Liver (tissue), 9 donors: ENCODE data around the gene PRCC. TPM values are rescaled to one million over a fixed set of nuclear protein-coding genes. Genes with fewer than 3 reads are reported as not detected.

ENCODE experiments used
- DNase-seq: peaks from one replicate; pipeline ENCODE4 v3.0.0-alpha.2; 2017; ENCODE audit warnings: low spot score
- H3K27ac ChIP-seq, 2 donors: one replicate each; pipeline ENCODE4 v1.7.0; 2013; ENCODE audit warnings: inconsistent platforms in 2 of 2, low read length in 2 of 2, control low read depth in 1 of 2, low read depth in 1 of 2, mild to moderate bottlenecking in 1 of 2
- H3K27me3 ChIP-seq, 4 donors: one replicate each; pipeline versions ENCODE4 v1.6.1 to v1.7.0; 2013; ENCODE audit warnings: low read length in 3 of 4, inconsistent platforms in 1 of 4, mild to moderate bottlenecking in 1 of 4, moderate library complexity in 1 of 4; ENCODE audit not compliant: control insufficient read depth in 4 of 4, insufficient read depth in 4 of 4
- H3K36me3 ChIP-seq, 4 donors: one replicate each; pipeline versions ENCODE4 v1.6.1 to v1.7.0; 2013; ENCODE audit warnings: low read length in 3 of 4, mild to moderate bottlenecking in 3 of 4, low read depth in 1 of 4, moderate library complexity in 1 of 4; ENCODE audit not compliant: control insufficient read depth in 4 of 4, insufficient read depth in 3 of 4
- H3K4me1 ChIP-seq, 4 donors: one replicate each; pipeline versions ENCODE4 v1.6.1 to v1.7.0; 2013; ENCODE audit warnings: low read length in 3 of 4, mild to moderate bottlenecking in 3 of 4, moderate library complexity in 1 of 4; ENCODE audit not compliant: control insufficient read depth in 4 of 4, insufficient read depth in 4 of 4
- H3K4me3 ChIP-seq, 3 donors: one replicate each; pipeline versions ENCODE4 v1.6.1 to v1.7.0; 2013; ENCODE audit warnings: low read length in 3 of 3, control low read depth in 1 of 3, low read depth in 1 of 3, mild to moderate bottlenecking in 1 of 3
- H3K9ac ChIP-seq, 2 donors: one replicate each; pipeline ENCODE4 v1.7.0; 2013; ENCODE audit warnings: low read length in 2 of 2, mild to moderate bottlenecking in 2 of 2, moderate library complexity in 2 of 2, control low read depth in 1 of 2, low read depth in 1 of 2
- H3K9me3 ChIP-seq, 4 donors: one replicate each; pipeline versions ENCODE4 v1.6.1 to v1.7.0; 2013; ENCODE audit warnings: low read length in 3 of 4; ENCODE audit not compliant: control insufficient read depth in 4 of 4
- EGR1 ChIP-seq, 2 donors: IDR thresholded peaks; 2 replicates each; pipeline ENCODE4 v1.6.1; 2016 to 2018; ENCODE audit warnings: antibody characterized with exemption in 2 of 2, low read depth in 2 of 2
- FOXA1 ChIP-seq: IDR thresholded peaks from 2 replicates; pipeline ENCODE4 v1.6.1; 2016; ENCODE audit warnings: antibody characterized with exemption
- FOXA2 ChIP-seq: IDR thresholded peaks from 2 replicates; pipeline ENCODE4 v1.6.1; 2016; ENCODE audit warnings: antibody characterized with exemption
- GABPA ChIP-seq, 2 donors: IDR thresholded peaks in 1 of 2; conservative IDR thresholded peaks in 1 of 2; 2 replicates each; pipeline ENCODE4 v1.6.1; 2016; ENCODE audit warnings: antibody characterized with exemption in 2 of 2, mild to moderate bottlenecking in 1 of 2, moderate library complexity in 1 of 2
- HNF4A ChIP-seq, 2 donors: conservative IDR thresholded peaks; 2 replicates each; pipeline ENCODE4 v1.6.1; 2016; ENCODE audit warnings: antibody characterized with exemption in 2 of 2, mild to moderate bottlenecking in 2 of 2
- HNF4G ChIP-seq: IDR thresholded peaks from 2 replicates; pipeline ENCODE4 v1.6.1; 2016; ENCODE audit warnings: antibody characterized with exemption
- JUND ChIP-seq, 2 donors: IDR thresholded peaks; 2 replicates each; pipeline ENCODE4 v1.6.1; 2016; ENCODE audit warnings: antibody characterized with exemption in 2 of 2
- NR2F2 ChIP-seq: IDR thresholded peaks from 2 replicates; pipeline ENCODE4 v1.6.1; 2016; ENCODE audit warnings: antibody characterized with exemption
- RAD21 ChIP-seq, 2 donors: IDR thresholded peaks; 2 replicates each; pipeline ENCODE4 v1.6.1; 2016; ENCODE audit warnings: antibody characterized with exemption in 2 of 2, mild to moderate bottlenecking in 2 of 2
- RXRA ChIP-seq, 2 donors: IDR thresholded peaks; 2 replicates each; pipeline ENCODE4 v1.6.1; 2017 to 2018; ENCODE audit warnings: antibody characterized with exemption in 2 of 2, mild to moderate bottlenecking in 1 of 2
- SP1 ChIP-seq: IDR thresholded peaks from 2 replicates; pipeline ENCODE4 v1.6.1; 2018; ENCODE audit warnings: antibody characterized with exemption, mild to moderate bottlenecking
- TAF1 ChIP-seq: conservative IDR thresholded peaks from 2 replicates; pipeline ENCODE4 v1.6.1; 2016; ENCODE audit warnings: antibody characterized with exemption, mild to moderate bottlenecking
- YY1 ChIP-seq: IDR thresholded peaks from 2 replicates; pipeline ENCODE4 v1.6.1; 2016; ENCODE audit warnings: antibody characterized with exemption, mild to moderate bottlenecking
- WGBS: extraction: QIAGEN DNeasy Blood & Tissue Kit; methylation state at CpG from one replicate; pipeline ENCODE4 v1.1.7; 2013; 5-methylcytosine and 5-hydroxymethylcytosine counted together
- polyA plus RNA-seq, 2 donors: library from polyadenylated mRNA; stranded (reverse) in 1 of 2; unstranded in 1 of 2; fragments of 200-250 nt in 1 of 2; fragments of >200 nt in 1 of 2; fragmentation: Nextera tagmentation in 1 of 2; extraction: Ambion mirVana in 1 of 2; gene quantifications; one replicate each; pipeline versions ENCODE4 v1.2.1 to v1.2.3, GENCODE V29; 2013 to 2015
- total RNA-seq, 2 donors: library from RNA; depleted of rRNA; stranded (reverse); fragments of >200 nt; gene quantifications; one replicate each; pipeline ENCODE4 v1.2.3, GENCODE V29; 2014
- TF ChIP-seq, protein P1 (sequence below): IDR thresholded peaks from 2 replicates; pipeline ENCODE4 v1.6.1; 2016; ENCODE audit warnings: antibody characterized with exemption
- TF ChIP-seq, protein P2 (sequence below): fragments of 150-350 bp; IDR thresholded peaks from 2 replicates; pipeline ENCODE4 v1.5.1; 2017; ENCODE audit warnings: improper control_type of control experiment, low read depth, low read length; ENCODE audit not compliant: missing input control
- TF ChIP-seq, protein P3 (sequence below): IDR thresholded peaks from 2 replicates; pipeline ENCODE4 v1.6.1; 2016; ENCODE audit warnings: antibody characterized with exemption, mild to moderate bottlenecking
- TF ChIP-seq, protein P4 (sequence below): IDR thresholded peaks from 2 replicates; pipeline ENCODE4 v1.6.1; 2016; ENCODE audit warnings: antibody characterized with exemption
- TF ChIP-seq, protein P5 (sequence below): IDR thresholded peaks from 2 replicates; pipeline ENCODE4 v1.6.1; 2016; ENCODE audit warnings: antibody characterized with exemption
- donor health status: healthy.
- donor health status: healthy.
- donor health status: healthy.
- donor health status: healthy.
- donor health status: healthy.

PRCC gene
- total and polyA plus RNA-seq, 4 donors, result 8.8 to 19.3 (median 14.3) TPM

DNA sequence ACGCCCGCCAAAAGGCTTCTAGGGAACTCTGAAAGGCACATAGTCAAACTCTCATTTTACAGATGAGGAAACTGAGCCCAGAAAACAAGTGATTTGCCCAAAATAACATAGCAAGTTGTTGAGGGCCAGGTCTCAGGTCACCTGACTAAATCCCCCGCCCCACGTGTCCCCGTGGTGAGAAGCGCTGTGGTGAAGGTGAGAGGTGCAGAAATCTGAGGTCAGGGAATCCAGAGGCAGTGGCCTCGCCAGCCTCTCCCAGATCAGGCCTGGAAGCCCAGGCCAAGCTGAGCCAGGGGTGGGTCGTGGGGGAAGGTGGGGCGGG is 21.0 kb upstream of the PRCC start:
- DNase-seq, result no peak
- H3K4me3 ChIP-seq, result peak overlapping the region; percentile 20 to 92 (median 36)
- peaks cover 6 to 53% (median 47%) of the 10 kb centered on the region in 4 donors for H3K4me1 ChIP-seq
- H3K27me3 ChIP-seq, result no peaks in the 10 kb centered on the region
- peak overlapping the region in 1 of 2 donors; percentile 22 for H3K9ac ChIP-seq
- H3K27ac ChIP-seq, result peak overlapping the region; percentile 96 to 97
- no peak for TF ChIP-seq RAD21 (IDR thresholded peaks at IDR 0.05)
- TF ChIP-seq RXRA (IDR thresholded peaks at IDR 0.05), result no peak
- TF ChIP-seq GABPA (IDR thresholded peaks at IDR 0.05 in 1 of 2, conservative IDR thresholded peaks at IDR 0.05 in 1 of 2), result no peak
- no peak for TF ChIP-seq HNF4A (conservative IDR thresholded peaks at IDR 0.05)
- TF ChIP-seq, protein P1, sequence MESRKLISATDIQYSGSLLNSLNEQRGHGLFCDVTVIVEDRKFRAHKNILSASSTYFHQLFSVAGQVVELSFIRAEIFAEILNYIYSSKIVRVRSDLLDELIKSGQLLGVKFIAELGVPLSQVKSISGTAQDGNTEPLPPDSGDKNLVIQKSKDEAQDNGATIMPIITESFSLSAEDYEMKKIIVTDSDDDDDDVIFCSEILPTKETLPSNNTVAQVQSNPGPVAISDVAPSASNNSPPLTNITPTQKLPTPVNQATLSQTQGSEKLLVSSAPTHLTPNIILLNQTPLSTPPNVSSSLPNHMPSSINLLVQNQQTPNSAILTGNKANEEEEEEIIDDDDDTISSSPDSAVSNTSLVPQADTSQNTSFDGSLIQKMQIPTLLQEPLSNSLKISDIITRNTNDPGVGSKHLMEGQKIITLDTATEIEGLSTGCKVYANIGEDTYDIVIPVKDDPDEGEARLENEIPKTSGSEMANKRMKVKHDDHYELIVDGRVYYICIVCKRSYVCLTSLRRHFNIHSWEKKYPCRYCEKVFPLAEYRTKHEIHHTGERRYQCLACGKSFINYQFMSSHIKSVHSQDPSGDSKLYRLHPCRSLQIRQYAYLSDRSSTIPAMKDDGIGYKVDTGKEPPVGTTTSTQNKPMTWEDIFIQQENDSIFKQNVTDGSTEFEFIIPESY, result no peak
- no peak for TF ChIP-seq NR2F2
- no peak for TF ChIP-seq YY1
- TF ChIP-seq FOXA1, result no peak
- TF ChIP-seq TAF1, result no peak
- no peak for TF ChIP-seq JUND (IDR thresholded peaks at IDR 0.05)
- TF ChIP-seq, protein P2, sequence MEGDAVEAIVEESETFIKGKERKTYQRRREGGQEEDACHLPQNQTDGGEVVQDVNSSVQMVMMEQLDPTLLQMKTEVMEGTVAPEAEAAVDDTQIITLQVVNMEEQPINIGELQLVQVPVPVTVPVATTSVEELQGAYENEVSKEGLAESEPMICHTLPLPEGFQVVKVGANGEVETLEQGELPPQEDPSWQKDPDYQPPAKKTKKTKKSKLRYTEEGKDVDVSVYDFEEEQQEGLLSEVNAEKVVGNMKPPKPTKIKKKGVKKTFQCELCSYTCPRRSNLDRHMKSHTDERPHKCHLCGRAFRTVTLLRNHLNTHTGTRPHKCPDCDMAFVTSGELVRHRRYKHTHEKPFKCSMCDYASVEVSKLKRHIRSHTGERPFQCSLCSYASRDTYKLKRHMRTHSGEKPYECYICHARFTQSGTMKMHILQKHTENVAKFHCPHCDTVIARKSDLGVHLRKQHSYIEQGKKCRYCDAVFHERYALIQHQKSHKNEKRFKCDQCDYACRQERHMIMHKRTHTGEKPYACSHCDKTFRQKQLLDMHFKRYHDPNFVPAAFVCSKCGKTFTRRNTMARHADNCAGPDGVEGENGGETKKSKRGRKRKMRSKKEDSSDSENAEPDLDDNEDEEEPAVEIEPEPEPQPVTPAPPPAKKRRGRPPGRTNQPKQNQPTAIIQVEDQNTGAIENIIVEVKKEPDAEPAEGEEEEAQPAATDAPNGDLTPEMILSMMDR, result no peak
- H3K9me3 ChIP-seq, result no peaks in the 10 kb centered on the region
- peaks cover 5 to 22% (median 18%) of the 10 kb centered on the region in 4 donors for H3K36me3 ChIP-seq
- WGBS, result 35% methylated on average over 9 of the region's 9 CpGs

DNA sequence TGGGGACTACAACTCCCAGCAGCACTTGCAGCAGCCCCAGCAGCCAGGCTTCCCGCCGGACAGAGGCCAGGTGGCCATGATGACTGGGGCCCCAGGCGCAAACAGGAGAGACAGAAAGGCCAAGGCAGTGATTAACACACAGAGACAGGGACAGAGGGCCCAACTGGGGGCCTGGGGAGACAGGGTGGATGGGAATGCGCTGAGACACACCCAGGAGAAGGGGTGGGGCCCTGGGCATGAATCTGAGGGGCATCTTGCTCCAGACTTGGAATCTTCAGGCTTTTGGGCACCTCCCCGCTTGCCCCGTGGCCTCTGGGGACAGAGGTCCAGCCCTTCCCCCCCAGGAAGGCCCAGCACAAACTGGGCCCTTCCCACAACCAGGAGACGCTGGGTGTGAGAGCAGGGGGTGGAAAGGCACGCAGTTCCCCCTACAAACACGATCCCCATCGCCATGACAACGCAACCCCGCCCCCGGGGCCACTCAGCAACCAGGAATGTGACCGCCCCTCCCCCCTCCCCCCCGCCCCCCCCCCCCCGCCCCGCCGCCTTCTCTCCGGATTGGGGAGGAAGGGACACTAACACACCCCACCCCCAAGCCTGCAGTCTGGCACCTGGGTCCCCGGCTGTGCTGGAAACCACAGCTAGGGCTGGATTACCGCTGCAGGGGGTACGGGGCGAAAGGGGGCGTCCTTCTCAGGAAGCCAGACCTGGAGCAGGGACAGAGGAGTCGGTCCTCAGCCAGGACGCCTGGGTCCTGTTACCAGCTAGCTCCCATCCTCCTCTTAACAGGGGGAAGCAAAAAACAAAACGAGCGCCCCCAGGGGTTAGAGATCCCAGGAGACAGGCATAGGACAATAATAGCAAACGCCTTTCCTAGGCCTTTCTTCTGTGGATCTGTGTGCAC is 20.4 kb upstream of the PRCC start:
- Histone ChIP-seq H3K9ac (peak overlapping the region; percentile 93 to 97), H3K9me3 (no peaks in the 10 kb centered on the region), H3K36me3 (peaks cover 5 to 22% (median 18%) of the 10 kb centered on the region in 4 donors), H3K4me1 (peaks cover 3 to 48% (median 42%) of the 10 kb centered on the region in 4 donors), H3K4me3 (peak overlapping the region; percentile 77 to 92 (median 86)), H3K27ac (peak overlapping the region; percentile 96 to 97), H3K27me3 (no peaks in the 10 kb centered on the region)
- peak; percentile 86 for DNase-seq
- under 1% methylated on average over 27 of the region's 29 CpGs for WGBS
- TF ChIP-seq FOXA1 (no peak), NR2F2 (peak; percentile 31), YY1 (peak; percentile 95), RXRA (IDR thresholded peaks at IDR 0.05) (peak; percentile 29 to 35), FOXA2 (no peak), RAD21 (IDR thresholded peaks at IDR 0.05) (no peak), EGR1 (IDR thresholded peaks at IDR 0.05; ENCODE audit: low read depth in 2 of 2) (peak in 1 of 2 donors; percentile 31), SP1 (peak; percentile 76), GABPA (IDR thresholded peaks at IDR 0.05 in 1 of 2, conservative IDR thresholded peaks at IDR 0.05 in 1 of 2) (peak in 1 of 2 donors; percentile 71), TAF1 (no peak), JUND (IDR thresholded peaks at IDR 0.05) (peak in 1 of 2 donors; percentile 58), HNF4G (peak; percentile 83), HNF4A (conservative IDR thresholded peaks at IDR 0.05) (peak; percentile 95)
- TF ChIP-seq, protein P3, sequence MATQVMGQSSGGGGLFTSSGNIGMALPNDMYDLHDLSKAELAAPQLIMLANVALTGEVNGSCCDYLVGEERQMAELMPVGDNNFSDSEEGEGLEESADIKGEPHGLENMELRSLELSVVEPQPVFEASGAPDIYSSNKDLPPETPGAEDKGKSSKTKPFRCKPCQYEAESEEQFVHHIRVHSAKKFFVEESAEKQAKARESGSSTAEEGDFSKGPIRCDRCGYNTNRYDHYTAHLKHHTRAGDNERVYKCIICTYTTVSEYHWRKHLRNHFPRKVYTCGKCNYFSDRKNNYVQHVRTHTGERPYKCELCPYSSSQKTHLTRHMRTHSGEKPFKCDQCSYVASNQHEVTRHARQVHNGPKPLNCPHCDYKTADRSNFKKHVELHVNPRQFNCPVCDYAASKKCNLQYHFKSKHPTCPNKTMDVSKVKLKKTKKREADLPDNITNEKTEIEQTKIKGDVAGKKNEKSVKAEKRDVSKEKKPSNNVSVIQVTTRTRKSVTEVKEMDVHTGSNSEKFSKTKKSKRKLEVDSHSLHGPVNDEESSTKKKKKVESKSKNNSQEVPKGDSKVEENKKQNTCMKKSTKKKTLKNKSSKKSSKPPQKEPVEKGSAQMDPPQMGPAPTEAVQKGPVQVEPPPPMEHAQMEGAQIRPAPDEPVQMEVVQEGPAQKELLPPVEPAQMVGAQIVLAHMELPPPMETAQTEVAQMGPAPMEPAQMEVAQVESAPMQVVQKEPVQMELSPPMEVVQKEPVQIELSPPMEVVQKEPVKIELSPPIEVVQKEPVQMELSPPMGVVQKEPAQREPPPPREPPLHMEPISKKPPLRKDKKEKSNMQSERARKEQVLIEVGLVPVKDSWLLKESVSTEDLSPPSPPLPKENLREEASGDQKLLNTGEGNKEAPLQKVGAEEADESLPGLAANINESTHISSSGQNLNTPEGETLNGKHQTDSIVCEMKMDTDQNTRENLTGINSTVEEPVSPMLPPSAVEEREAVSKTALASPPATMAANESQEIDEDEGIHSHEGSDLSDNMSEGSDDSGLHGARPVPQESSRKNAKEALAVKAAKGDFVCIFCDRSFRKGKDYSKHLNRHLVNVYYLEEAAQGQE, result no peak
- TF ChIP-seq, protein P4, sequence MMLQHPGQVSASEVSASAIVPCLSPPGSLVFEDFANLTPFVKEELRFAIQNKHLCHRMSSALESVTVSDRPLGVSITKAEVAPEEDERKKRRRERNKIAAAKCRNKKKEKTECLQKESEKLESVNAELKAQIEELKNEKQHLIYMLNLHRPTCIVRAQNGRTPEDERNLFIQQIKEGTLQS, result no peak
- TF ChIP-seq, protein P5, sequence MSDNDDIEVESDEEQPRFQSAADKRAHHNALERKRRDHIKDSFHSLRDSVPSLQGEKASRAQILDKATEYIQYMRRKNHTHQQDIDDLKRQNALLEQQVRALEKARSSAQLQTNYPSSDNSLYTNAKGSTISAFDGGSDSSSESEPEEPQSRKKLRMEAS, result peak; percentile 73
- TF ChIP-seq, protein P2, result peak; percentile 15
